CD4-positive, alpha-beta T cell treated with Interleukin-6 at 100 ng/mL for 8 hours (primary cell): ENCODE results near the gene CSF1.

ENCODE experiments used
- DNase-seq: peaks from one replicate; pipeline ENCODE4 v3.0.0-alpha.2; 2020; ENCODE audit warnings: mixed read lengths, low spot score

Gene CSF1

DNA sequence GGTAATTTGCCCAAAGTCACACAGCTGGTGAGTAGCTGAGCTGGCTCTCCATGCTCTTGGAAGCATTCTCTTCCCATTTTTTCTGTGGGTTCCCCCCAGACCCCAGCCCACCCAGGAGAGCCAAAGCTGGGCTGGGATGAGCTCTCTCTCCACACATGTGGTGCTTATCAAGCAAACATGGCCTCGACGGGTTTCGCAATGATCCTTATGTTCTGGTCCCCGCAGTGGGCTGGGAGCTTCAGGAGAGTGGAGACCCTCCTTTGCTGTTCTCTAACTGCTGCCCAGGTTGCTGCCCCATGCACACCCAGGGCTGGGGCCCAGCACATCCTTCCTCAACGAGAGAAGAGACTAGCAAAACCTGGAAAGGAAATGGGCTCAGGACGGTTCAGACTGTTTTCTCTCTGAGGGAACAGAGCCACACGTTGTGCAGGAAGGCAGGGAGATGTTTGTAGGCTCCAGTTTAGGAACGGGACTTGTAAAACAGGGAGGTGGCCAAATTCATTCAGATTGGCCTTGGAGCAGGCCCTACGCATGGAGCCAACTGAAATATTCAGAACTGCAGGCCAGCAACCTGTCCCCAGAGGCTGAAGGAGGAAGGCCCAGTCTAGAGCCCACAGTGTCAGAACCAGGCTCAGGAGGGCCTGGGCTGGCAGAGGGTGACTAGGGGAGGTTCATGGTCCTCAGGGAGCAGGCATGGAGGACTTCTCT, 27.2 kb upstream of the CSF1 start:
- no peak for DNase-seq

- DNase-seq: no peak
Observed at GRCh38 chr1:109884242-109884891, 26.3 kb upstream of the CSF1 start.

DNA sequence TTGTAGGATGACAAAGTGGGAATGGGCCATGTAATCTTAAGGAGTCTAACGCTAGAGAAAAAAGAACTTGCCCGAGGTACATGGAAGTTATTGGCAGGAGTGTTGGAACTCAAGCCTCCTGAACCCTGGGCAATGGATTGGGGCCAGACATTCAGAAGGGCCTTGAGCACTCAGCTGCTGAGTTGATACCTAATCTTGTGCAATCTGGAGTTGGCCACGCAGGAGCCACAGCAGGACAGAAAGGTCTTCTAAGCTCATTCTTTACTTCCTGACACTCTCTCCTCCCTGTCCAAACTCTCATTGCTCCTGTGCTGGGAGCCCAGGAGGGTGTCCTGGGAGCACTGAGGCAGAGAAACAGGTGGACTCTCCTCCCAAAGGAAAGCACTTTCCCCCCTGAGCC, 25.1 kb upstream of the CSF1 start:
- no peak for DNase-seq

- no peak for DNase-seq
Observed at GRCh38 chr1:109886827-109887226, 23.8 kb upstream of the CSF1 start.

DNA sequence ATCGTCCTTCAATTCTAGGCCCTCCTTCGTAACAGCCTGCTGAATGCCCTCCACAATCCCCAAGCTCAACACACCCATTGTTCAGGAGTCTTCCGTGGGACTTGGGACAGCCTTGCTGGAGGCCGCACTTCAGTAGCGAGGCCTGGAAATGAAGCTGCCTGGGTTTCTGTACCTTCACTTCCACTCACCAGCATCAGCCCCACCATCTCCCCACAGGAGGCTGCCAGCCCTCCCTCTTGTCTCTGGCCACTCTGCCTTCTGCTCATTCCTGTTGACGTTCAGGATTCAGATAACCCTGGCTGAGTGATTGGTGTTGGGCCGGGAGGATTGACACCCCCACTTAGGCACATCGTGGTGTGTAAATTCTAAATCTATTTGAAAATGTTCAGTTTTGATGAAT, 23.4 kb upstream of the CSF1 start:
- DNase-seq: no peak

GRCh38 chr1:109887884-109888283, 22.8 kb upstream of the CSF1 start:
- DNase-seq: no peak

GRCh38 chr1:109889094-109889493, 21.6 kb upstream of the CSF1 start:
- DNase-seq: no peak

DNA sequence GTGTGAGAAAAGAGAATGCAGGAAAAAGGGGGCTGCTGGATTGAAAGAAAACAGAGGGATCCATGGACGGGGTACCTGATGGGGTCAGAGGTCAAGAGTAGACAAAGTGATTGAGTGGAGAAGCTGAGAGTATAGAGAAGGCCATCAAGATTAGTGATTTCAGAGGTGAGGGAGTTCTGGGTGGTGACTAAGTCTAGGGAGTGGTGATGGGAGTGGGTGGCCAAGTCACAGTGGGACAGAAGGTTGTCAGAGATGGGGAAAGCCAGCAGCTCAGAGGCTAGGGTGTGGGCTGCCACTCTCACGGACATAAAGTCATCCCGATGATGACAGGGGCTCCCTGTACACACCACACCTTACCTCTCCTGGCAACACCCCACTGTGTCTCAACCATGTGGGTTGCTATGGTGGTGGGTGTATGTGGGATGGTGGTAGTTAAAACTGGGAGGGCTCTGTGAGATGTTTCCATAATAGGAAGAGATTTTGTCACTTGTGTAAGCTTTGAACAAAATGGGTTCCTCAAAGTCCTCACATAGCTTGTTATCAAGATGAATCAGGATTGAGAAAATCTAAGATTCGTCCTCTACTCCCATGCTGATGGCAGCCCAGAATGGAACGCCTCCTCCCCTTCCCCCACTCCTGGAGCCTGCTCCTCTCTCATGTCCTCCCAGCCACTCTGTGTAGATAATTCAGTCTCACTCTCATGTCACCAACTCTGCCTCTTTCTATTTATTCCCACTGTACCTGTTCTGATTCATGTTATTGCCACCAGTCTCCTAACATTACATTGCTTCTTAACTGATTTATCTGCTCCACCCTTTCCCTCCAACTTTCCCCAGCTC, 20.3 kb upstream of the CSF1 start:
- DNase-seq: no peak

DNA sequence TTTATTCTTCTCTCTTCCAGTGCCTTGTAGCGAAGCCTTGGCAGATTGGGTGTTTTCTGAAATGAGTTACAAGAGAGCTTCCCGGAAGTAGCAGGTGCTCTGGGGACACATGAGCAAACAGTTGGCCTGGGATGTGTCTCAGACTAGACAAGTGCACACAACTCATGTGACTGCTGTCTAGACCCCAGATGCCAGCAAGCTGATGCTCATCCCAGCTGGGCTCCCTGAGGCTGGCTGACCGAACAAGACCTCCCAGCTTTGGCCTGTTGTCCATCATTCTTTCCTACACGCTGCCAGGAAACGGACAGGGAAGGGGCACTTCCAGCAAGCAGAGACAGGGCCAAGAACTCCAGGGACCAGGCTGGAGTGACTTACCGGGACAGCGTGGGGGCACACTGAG, 18.7 kb upstream of the CSF1 start:
- no peak for DNase-seq

DNA sequence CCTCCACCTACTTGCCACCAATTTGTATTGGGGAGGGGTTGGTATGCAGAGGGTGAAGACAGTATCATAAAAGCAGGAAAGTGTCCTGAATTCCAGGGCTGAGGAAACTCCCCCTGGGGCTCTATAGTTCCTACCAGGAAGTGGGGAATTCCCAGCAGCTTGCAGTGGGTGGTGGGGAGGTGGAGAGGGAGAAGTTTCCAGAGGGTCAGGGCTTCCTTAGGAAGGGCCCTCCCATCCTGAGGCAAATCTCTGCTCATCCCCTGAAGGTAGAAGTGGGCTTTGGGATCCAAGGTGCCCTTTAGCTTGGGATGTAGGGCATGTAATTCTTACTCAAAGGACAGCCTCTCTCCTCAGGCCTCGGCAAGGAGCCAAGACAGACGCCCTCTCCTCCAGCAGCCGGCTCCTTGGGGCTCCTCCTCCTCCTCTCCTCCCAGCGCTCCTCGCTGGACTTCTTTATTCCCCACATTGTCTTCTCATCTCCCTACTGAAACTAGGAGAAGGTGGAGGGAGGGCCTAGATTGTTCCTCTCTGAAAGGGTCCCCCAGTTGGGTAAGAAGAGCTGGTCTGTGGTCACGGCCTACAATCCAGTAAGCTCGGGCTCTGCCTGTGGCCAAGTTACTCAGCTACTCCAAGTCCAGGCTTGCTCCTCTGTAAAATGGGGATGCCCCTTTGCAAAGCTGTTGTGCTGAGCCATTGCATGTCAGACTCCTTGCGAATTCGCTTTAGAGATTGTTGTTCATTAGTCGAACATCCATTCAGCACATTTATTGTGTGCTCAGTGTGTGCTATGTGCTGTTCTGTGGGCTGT, 17.9 kb upstream of the CSF1 start:
- no peak for DNase-seq

DNA sequence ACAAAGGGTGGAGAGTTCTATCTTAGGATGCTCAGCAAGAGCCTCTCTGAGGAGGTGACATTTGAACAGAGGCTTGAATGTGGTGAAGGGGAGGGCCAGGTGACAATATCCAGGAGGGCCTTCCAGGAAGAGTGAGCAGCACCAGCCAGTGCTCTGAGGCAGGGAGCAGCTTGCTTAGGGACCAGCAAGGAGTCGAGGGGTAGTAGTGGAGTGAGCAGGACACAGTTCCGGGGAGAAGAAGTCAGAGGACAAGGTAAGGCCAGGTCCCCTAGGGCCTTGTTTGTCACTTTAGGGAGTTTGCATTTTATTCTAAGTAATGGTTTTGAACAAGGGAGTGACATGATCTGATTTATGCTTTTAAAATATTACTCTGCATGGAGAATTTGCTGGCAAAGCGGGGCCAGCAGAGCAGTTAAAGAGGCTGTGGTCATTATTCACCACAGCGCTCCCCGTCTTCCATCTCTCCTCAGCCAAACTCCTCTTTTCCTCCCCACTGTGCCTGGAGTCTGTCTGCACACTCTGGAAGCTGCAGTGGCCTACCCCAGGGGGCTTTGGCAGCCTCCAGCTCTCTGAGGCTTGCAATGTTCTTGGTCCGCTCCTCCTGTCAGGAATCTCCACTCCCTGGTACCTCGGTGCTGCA, 17.0 kb upstream of the CSF1 start:
- no peak for DNase-seq

DNA sequence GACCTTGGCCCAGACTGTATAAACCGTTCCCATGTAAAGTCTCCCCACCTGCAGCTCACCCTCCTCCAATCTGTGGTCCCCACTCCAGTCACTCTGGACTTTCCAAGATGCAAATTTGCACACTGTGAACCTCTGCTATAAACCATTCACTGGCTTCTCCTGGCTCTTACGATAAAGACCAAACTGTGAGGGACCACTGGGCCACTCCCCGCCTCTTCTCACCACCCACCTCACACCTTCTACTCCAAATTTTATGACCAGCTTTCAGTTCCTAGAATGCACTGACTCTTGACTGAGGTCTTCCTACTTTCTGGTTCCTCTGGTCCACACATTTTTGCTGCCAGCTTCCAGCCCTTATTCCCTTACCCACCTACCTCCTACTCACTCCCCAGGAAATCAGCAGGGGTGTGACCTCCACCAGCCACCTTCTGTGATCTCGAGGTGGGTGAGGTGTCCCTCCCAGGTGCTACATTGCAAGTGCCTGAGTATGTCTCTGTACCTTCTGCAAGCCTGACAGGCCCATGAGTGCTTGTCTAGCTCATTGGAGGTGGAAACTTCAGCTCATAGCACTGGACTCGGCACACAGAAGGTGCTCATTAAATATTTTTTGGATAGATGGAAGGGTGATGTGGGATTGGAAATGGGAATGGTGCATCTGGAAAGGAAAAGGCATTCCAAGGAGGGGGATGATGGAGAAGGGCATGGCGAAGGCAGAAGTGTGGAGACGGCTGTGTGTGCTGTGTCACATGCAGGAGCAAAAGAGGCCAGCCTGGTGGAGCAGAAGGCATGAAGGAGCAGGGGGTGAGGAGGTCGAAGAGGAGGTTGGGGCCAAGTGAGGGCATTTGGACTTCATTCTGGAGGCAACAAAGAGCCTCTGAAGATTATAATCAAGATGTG, 15.6 kb upstream of the CSF1 start:
- DNase-seq: no peak

DNA sequence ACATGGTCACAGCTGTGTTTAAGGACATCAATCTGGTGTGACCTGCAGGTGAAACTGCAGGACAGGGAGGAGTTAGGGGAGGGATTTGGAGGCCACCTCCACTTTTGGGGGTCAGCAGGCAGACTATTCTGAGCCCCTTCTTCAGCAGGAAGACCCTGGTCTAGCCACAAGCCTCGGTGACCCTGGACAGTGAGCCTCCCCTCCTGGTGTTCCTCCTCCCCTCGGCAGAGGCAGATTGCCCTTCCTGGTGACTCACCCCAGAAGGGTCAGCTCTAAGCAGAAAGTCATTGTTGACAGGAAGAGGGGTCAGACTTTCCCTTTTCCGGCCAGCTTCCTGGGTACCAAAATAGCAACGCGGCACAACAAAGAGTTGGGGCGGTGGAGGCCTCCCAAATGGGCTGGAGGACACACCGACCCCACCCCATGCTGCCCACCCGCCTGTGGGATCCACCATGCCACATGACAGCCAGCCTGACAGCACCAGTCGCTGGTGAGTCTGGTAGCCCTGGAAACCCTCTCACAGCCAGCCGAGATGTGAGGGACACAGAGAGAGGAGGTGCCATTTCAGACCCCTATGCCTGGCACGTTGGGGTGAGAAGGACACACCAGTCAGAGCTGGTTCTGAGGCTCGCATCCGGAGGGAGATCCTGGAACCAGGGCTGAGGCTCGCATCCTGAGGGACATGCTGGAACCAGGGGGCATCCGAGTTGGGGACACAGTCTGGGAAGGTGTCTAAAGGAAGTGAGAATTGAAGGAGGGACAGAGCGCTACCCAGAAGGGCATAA, 14.7 kb upstream of the CSF1 start:
- DNase-seq: no peak

GRCh38 chr1:109896681-109897080, 14.0 kb upstream of the CSF1 start:
- DNase-seq: no peak

DNA sequence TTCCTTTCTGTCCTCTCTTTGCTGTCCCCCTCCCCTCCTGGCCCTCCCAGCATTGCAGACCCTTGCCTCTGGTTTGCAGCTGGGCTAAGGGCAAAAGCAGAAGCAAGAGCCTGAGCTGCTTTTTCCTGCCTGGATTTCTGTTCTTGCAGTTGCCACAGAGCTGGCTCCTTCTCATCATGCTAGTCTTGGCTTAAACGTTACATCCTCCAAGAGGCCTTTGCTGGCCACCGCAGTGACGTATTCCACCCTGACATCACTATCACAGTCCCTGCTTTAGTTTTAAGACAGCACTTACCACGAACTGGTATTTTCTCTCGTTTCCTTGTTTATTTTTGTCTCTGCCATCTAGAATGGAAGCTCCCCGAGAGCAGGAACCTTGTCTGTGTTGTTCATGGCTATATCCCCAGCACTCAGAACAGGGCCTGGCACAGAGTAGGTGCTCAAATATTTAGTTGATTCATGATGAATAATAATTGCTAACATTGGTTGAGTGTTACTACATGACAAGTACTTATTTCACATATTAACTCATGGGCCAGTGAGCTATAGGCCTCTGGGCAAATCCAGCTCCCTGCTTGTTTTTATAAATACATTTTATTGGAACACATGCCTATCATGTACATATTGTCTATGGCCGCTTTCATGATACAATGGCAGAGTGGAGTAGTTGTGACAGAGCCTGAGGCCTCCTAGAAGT, 13.2 kb upstream of the CSF1 start:
- no peak for DNase-seq

DNA sequence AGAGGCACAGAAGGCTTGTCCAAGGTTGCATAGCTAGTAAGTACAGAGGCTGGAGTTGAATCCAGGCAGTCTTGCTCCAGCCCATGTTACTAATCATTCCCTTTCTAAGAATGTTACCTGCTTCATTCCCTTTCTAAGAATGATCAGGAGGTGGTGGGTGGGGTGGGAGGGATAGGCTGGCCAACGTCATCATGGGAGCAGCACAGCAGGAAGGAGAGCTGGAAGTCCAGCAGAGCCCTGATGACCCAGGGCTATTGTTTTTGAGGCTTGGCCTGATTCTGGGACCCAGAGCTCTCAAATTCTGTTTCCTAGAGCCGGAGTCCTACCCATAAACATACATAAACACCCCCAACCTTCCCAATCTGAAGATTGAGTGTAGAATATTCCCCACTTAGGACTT, 11.8 kb upstream of the CSF1 start:
- DNase-seq: no peak

DNA sequence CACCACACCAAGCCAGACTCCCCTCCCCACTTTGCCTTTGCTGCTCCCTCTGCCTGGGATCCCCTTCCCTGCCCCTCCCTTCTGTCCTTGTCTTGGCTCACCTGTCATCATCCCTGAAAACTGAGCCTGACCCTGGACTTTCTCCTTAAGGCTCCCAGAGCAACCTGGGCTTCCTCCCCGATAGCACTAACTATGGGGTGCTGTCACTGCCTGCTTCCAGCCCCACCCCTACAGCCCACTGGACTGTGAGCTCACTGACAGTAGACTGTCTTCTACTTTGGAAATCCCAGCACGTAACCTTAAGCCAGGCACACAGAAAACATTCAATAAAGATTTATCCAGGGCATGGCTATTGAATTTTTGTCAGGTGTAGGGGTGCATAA, 9.5 kb upstream of the CSF1 start:
- DNase-seq: no peak

- DNase-seq: no peak
Observed at GRCh38 chr1:109901524-109902145, 9.0 kb upstream of the CSF1 start.
